Activated CD8-positive, alpha-beta memory T cell treated with anti-CD3 and anti-CD28 coated beads for 4 hours (primary cell): ENCODE data around the gene TREML2.

Experiments used
- DNase-seq, 2 donors: peaks; one replicate each; pipeline ENCODE4 v3.0.0-alpha.2; 2020; ENCODE audit warnings: low read depth in 2 of 2

TREML2 gene

GRCh38 chr6:41177287-41177686 lies 23.7 kb downstream of the TREML2 start:
- no peak for DNase-seq

DNA sequence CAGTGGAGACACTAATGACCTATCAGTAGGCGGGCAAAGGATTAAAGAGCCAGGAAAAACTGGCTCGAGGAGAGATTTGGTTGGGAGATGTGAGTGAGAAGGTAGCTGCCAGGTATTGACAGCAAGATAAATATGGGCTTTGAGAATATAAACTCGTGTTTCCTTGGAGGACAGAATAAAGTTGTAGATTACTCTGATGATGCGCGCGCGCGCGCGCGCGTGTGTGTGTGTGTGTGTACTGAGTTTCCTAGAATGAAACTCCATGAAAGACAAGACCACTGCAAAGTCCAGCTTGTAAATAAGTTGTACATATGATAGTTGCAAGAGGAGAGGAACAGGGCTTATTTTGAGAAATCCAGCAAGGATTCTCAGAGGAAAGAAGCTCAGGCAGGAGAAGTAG lies 24.8 kb downstream of the TREML2 start:
- no peak for DNase-seq

DNA sequence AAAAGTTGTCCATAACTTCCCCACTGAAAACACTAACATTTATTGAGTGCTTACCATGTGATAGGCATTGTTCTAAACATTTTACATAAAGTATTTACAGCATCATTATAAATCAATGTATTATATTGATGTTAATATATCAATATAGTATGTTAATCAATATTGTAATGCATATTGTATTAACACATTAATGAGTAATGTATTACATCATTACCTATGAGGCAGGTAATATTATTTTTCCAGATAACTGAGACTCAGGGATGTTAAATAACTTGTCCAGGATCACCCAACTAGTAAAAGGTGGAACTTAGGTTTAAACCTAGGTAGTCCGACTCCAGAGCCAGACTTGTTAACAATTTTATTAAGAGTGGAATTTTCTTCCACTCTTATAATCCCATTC lies 25.9 kb downstream of the TREML2 start:
- DNase-seq = no peak

GRCh38 chr6:41174610-41175009 lies 26.3 kb downstream of the TREML2 start:
- no peak for DNase-seq

DNA sequence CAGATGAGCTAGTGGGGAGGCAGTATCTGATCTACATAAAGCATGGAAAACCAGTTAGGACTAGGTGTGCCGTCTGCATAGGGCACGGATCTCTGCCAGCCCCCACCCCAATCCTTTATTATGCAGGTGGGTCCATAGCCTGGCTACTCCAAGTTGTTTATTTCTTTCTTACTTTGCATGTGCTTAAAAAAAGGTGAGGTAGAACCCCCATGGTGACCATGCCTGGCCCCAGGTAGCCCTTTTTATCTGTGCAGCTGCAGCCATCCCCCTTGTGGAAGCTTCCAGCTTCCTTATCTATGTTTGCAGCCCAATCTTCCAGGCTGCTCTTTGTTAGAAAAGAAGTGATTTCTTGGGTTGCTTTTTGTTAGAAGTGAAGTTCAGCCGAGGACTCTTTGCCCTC lies 29.0 kb downstream of the TREML2 start:
- DNase-seq = no peak

GRCh38 chr6:41170547-41171160 lies 30.3 kb downstream of the TREML2 start:
- no peak for DNase-seq

GRCh38 chr6:41167173-41167963 lies 33.6 kb downstream of the TREML2 start:
- no peak for DNase-seq

DNA sequence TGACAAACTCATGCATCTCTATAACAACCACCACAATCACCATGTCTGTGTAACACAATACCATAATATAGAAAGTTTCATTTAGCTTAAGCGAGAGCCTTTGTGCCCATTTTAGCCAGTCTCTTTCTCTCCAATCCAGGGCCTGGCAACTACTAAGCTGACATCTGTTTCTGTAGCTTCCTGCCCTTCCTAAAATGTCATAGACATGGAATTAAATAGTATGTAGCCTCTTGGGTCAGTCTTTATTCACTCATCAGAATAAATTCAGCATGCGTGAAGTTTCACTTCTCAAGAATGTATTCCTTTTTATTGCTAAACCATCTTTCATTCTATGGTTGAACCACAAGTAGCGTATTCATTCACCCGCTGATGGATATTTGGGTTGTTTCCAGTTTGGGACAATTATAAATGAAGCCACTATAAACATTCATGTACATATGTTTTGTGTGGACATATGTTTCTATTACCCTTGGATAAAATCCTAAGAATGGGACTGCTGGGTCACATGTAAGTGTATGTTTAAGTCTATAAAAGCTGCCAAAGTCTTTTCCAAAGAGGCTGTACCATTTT lies 36.3 kb downstream of the TREML2 start:
- no peak for DNase-seq

GRCh38 chr6:41163419-41163717 lies 37.6 kb downstream of the TREML2 start:
- DNase-seq = no peak

DNA sequence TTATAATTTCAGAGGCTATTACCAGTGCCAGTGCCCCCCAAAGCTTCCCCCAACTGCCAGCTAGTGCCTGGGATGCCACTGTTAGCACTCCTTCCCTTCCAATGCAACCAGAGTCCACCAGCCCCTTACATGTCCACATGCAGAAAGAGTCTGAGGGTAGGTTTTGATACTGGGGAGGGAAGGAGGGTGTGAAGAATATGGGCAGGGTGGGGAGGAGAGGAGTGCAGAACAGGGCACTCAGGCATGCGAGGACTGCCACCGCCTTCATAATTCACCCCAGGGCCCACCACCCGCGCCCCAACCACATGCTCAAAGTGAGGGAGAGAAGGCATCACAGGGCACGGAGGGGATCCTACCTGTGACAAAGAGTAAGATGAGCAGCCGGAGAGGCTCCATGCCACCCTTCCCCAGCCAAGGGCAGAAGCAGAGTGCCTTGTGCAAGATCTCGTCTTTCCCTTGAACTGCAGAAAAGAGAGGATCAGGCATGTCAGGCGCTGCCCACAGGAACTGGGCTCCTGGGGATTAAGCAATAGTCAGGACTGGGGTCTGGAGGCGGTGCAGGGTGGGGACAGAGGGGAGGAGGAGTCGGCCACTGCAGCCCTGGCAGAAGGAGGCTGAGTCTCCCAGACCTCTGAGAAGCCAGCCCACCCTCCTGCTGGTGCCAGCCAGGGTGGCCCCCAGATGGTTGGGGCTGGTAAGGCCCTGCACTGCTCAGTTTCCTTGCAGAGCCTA lies 38.1 kb downstream of the TREML2 start, which contains the start of gene TREM2:
TREM2 (minus strand) TSS at position 430 of the 732 bp plus-strand sequence; CDS start at position 396, 34 bp downstream.
- no peak for DNase-seq

- no peak for DNase-seq
These were observed 38.9 kb downstream of the TREML2 start for GRCh38 chr6:41161851-41162552.

GRCh38 chr6:41161380-41161779 lies 39.6 kb downstream of the TREML2 start:
- DNase-seq = no peak

GRCh38 chr6:41160933-41161332 lies 40.0 kb downstream of the TREML2 start:
- no peak for DNase-seq

GRCh38 chr6:41159415-41160082 lies 41.4 kb downstream of the TREML2 start:
- DNase-seq = no peak

GRCh38 chr6:41157323-41157722 lies 43.6 kb downstream of the TREML2 start:
- DNase-seq = no peak

GRCh38 chr6:41156771-41157170 lies 44.2 kb downstream of the TREML2 start:
- DNase-seq = no peak

DNA sequence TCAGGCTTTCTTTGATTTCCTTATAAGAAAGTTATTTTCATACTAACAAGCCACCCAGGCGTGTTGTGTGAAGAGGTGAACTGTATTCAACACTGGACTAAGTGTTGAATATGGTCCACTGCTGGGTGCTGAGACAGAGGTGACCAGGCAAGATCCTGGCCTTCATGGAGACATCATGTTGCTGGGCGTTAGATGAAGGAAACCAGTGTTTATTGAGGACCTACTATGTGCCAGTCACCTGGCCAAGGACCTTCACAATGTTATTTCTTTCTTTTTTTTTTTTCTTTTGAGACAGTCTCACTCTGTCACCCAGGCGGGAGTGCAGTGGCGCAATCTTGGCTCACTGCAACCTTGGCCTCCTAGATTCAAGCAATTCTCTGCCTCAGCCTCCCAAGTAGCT lies 44.9 kb downstream of the TREML2 start:
- DNase-seq = no peak

DNA sequence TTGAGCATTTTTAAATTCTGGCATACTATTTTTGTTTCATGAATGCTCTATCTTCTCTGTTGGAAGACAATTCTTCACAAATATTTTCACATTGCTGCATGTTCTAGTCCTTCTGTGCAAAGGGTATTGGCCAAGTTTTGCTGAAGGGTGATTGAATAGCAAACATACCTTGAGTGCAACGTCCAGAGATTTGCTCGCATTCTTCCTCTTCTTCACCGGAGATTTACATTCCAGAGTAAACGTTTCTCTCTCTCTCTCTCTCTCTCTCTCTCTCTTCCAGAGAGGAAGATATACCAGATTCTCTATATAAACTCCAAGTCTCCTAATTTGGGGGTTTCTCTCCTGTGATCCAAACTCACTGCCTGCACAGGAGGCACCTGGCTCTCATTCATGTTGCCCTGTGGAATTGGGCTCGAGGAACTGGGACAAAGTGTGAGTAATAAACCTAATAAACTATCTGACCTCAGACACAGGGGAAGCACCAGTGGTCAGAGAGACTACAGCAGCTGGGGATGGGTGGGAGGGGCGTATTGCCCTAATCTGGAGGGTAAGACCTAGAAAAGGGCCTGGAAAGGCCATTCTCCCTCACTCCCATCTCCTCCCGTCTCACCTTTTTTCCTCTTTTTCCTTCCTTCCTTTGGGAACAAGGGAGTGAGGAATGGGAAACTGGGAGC lies 45.7 kb downstream of the TREML2 start:
- no peak for DNase-seq

GRCh38 chr6:41153992-41154625 lies 46.8 kb downstream of the TREML2 start, which contains the start of gene TREML1:
Gene TREML1 (minus strand): TSS chr6:41154347. CDS start chr6:41154288, 59 bp downstream.
- DNase-seq = no peak

- no peak for DNase-seq
These were observed 47.5 kb downstream of the TREML2 start for GRCh38 chr6:41153451-41153850.
